GM12878 (cell line): Measurements from ENCODE around the gene NID1. TPM values are rescaled to one million over a fixed set of nuclear protein-coding genes. Genes with fewer than 3 reads are reported as not detected.

Experiments used
- ATAC-seq: fragments of 200-7000 bp; cut with Tn5 transposase; 3 replicates; pipeline ENCODE4 v1.9.1; 2020; ENCODE audit warnings: mild to moderate bottlenecking, moderate library complexity
- BruUV-seq: library from RNA; stranded (reverse); fragments of 400-500 nt; replicated peaks from 2 replicates; lab custom pipeline; 2021; lab: Mats Ljungman, UMichigan
- CTCF ChIA-PET: fragments of 300-600 bp; sonication (Branson Sonifier 250); formaldehyde crosslinking; extraction: SDS; loops from one replicate; lab custom pipeline; 2021; ENCODE audit warnings: inconsistent platforms; lab: Yijun Ruan, JAX
- POLR2A ChIA-PET: fragments of 350-600 bp; formaldehyde crosslinking; extraction: SDS; loops from one replicate; lab custom pipeline; 2021; ENCODE audit warnings: inconsistent platforms; lab: Charles Lee
- RAD21 ChIA-PET: fragments of 300-600 bp; sonication (Branson Sonifier 250); formaldehyde crosslinking; loops from one replicate; lab custom pipeline; 2023; ENCODE audit warnings: antibody characterized with exemption; ENCODE audit not compliant: unreplicated experiment; lab: Charles Lee
- SMC1A ChIA-PET: fragments of 300-600 bp; sonication (Branson Sonifier 250); formaldehyde crosslinking; loops from one replicate; lab custom pipeline; 2023; ENCODE audit not compliant: unreplicated experiment, uncharacterized antibody; lab: Charles Lee
- DNase-seq: peaks from one replicate; pipeline ENCODE4 v3.0.0-alpha.2; 2011; ENCODE audit warnings: low read depth, low spot score
- FAIRE-seq: peaks from 3 replicates; lab custom pipeline; 2011; peaks lifted over from hg19 to GRCh38; lab: Jason Lieb, UNC
- H2AFZ ChIP-seq: 2 replicates; pipeline ENCODE4 v1.6.0; 2011; ENCODE audit warnings: low read depth, low read length, control low read depth; ENCODE audit not compliant: control insufficient read depth
- H3K27ac ChIP-seq: 2 replicates; pipeline ENCODE4 v1.5.1; 2011; ENCODE audit warnings: control low read depth; ENCODE audit not compliant: control insufficient read depth, insufficient read depth
- H3K27me3 ChIP-seq, 2 experiments: replicated peaks in 1 of 2; 2 replicates each; pipeline versions ENCODE4 v1.6.0 to v1.6.1; 2011; ENCODE audit warnings: low read length in 1 of 2; ENCODE audit not compliant: control insufficient read depth in 2 of 2, insufficient read depth in 2 of 2
- H3K36me3 ChIP-seq, 2 experiments: 2 replicates each; pipeline ENCODE4 v1.5.1; 2011; ENCODE audit warnings: low read length in 1 of 2; ENCODE audit not compliant: control insufficient read depth in 2 of 2, insufficient read depth in 2 of 2
- H3K4me1 ChIP-seq: 2 replicates; pipeline ENCODE4 v1.6.1; 2011; ENCODE audit warnings: mild to moderate bottlenecking, low read length, moderate library complexity, mixed read lengths; ENCODE audit not compliant: control insufficient read depth, insufficient read depth
- H3K4me2 ChIP-seq: 2 replicates; pipeline ENCODE4 v1.6.0; 2011; ENCODE audit warnings: control low read depth; ENCODE audit not compliant: control insufficient read depth, insufficient read depth
- H3K4me3 ChIP-seq: fragments of 200-600 bp; sonication (generic); 2 replicates; pipeline ENCODE4 v1.5.1; 2016
- H3K79me2 ChIP-seq: 2 replicates; pipeline ENCODE4 v1.6.0; 2011; ENCODE audit warnings: low read length; ENCODE audit not compliant: control insufficient read depth, insufficient read depth
- H3K9ac ChIP-seq: 2 replicates; pipeline ENCODE4 v1.8.0; 2011; ENCODE audit warnings: low read length, control low read depth, mixed read lengths; ENCODE audit not compliant: control insufficient read depth, insufficient read depth
- H3K9me3 ChIP-seq: replicated peaks from 3 replicates; pipeline ENCODE4 v1.5.1; 2011; ENCODE audit warnings: mild to moderate bottlenecking, low read length; ENCODE audit not compliant: control insufficient read depth, insufficient read depth
- H4K20me1 ChIP-seq: 2 replicates; pipeline ENCODE4 v1.6.0; 2011; ENCODE audit not compliant: control insufficient read depth, insufficient read depth
- ATF3 ChIP-seq: IDR thresholded peaks from 2 replicates; pipeline ENCODE4 v1.6.1; 2011; ENCODE audit warnings: low read depth, mild to moderate bottlenecking, low read length, moderate library complexity, borderline replicate concordance; ENCODE audit errors: extremely low read depth
- BCLAF1 ChIP-seq: fragments of 450-650 bp; IDR thresholded peaks from 2 replicates; pipeline ENCODE4 v1.6.1; 2017; ENCODE audit warnings: antibody characterized with exemption, mild to moderate bottlenecking, moderate library complexity
- BHLHE40 ChIP-seq, 2 experiments: fragments of 450-650 bp in 1 of 2; IDR thresholded peaks; 2 replicates each; pipeline ENCODE4 v1.6.1; 2011 to 2017; ENCODE audit warnings: low read depth in 2 of 2, borderline replicate concordance in 1 of 2, improper control_type of control experiment in 1 of 2, low read length in 1 of 2, mild to moderate bottlenecking in 1 of 2
- CBX5 ChIP-seq: sonication (generic); IDR thresholded peaks from 2 replicates; pipeline ENCODE4 v1.6.1; 2016; ENCODE audit warnings: low read depth, moderate library complexity, mild to moderate bottlenecking, inconsistent platforms
- FOXM1 ChIP-seq: IDR thresholded peaks from 2 replicates; pipeline ENCODE4 v1.6.1; 2012; ENCODE audit warnings: low read depth, mild to moderate bottlenecking, inconsistent platforms, low read length, moderate library complexity
- GABPA ChIP-seq: IDR thresholded peaks from 2 replicates; pipeline ENCODE4 v1.6.1; 2014; ENCODE audit warnings: antibody characterized with exemption, low read depth, mild to moderate bottlenecking, inconsistent platforms
- GATAD2B ChIP-seq: fragments of 450-650 bp; conservative IDR thresholded peaks from 2 replicates; pipeline ENCODE4 v1.6.1; 2017; ENCODE audit warnings: low read depth, mild to moderate bottlenecking, moderate library complexity
- HDAC6 ChIP-seq: fragments of 200-600 bp; sonication (generic); IDR thresholded peaks from one replicate; pipeline ENCODE4 v1.8.0; 2017; ENCODE audit warnings: antibody characterized with exemption; ENCODE audit not compliant: unreplicated experiment
- KAT2A ChIP-seq: conservative IDR thresholded peaks from 2 replicates; pipeline ENCODE4 v1.6.1; 2011; ENCODE audit warnings: low read depth, low read length; ENCODE audit not compliant: control insufficient read depth
- POLR2AphosphoS2 ChIP-seq: IDR thresholded peaks from 2 replicates; pipeline ENCODE4 v1.6.1; 2011; ENCODE audit warnings: low read depth, mild to moderate bottlenecking, low read length, improper control_type of control experiment, moderate library complexity
- RUNX3 ChIP-seq: IDR thresholded peaks from 2 replicates; pipeline ENCODE4 v1.6.1; 2012; ENCODE audit warnings: low read length, inconsistent platforms
- SPI1 ChIP-seq: IDR thresholded peaks from 2 replicates; pipeline ENCODE4 v1.6.1; 2011; ENCODE audit warnings: low read depth, mild to moderate bottlenecking, low read length, moderate library complexity, borderline replicate concordance; ENCODE audit not compliant: insufficient read depth
- TCF3 ChIP-seq: IDR thresholded peaks from 2 replicates; pipeline ENCODE4 v1.6.1; 2012; ENCODE audit warnings: low read depth, mild to moderate bottlenecking, low read length, borderline replicate concordance; ENCODE audit not compliant: insufficient read depth
- ZNF217 ChIP-seq: fragments of 450-650 bp; IDR thresholded peaks from 2 replicates; pipeline ENCODE4 v1.6.1; 2017; ENCODE audit warnings: antibody characterized with exemption, mild to moderate bottlenecking
- ZNF687 ChIP-seq: fragments of 450-650 bp; IDR thresholded peaks from 2 replicates; pipeline ENCODE4 v1.6.1; 2017; ENCODE audit warnings: mild to moderate bottlenecking, moderate library complexity
- WGBS: methylation state at CpG from one replicate; pipeline ENCODE4 v1.1.6; 2016; ENCODE audit warnings: low lambda C conversion rate; ENCODE audit not compliant: insufficient replicate concordance, insufficient coverage; ENCODE audit errors: missing lambda C conversion rate; 5-methylcytosine and 5-hydroxymethylcytosine counted together
- in situ Hi-C: fragments of 300-500 bp; cut with MboI; formaldehyde crosslinking; loops from 9 replicates; pipeline ENCODE4 v1.14.3; 2018; ENCODE audit warnings: mixed read lengths
- intact Hi-C: fragments of 100-400 bp; cut with micrococcal nuclease; formaldehyde crosslinking; loops from one replicate; pipeline ENCODE4 v1.14.2; 2022; ENCODE audit not compliant: unreplicated experiment
- polyA plus RNA-seq, 11 experiments: library from polyadenylated mRNA; depleted of rRNA in 4 of 11; unstranded in 6 of 11; stranded (reverse) in 5 of 11; fragments of >200 nt; fragmentation: Nextera tagmentation in 4 of 11; fragmentation: Illumina TruSeq in 1 of 11; extraction: Ambion mirVana in 4 of 11; extraction: Trizol in 1 of 11; gene quantifications; 1 replicate in 1 of 11; 2 replicates in 10 of 11; pipeline versions ENCODE4 v1.2.1 to v1.2.3, GENCODE V29; 2011 to 2016; ENCODE audit warnings: inconsistent platforms in 2 of 11, missing spikeins in 2 of 11, low read depth in 1 of 11
- total RNA-seq, 4 experiments: library from RNA; depleted of rRNA in 3 of 4; stranded (reverse); fragments of >200 nt in 3 of 4; fragmentation: Illumina TruSeq in 1 of 4; extraction: Trizol in 1 of 4; gene quantifications; 2 replicates each; pipeline versions ENCODE4 v1.2.1 to v1.2.3, GENCODE V29; 2013 to 2021

NID1 gene
- total and polyA plus RNA-seq, 10 of the 15 experiments (the other 5 are each of a cell fraction or from before 2014, with no cell fraction given): 4.2 to 25.7 (median 11.3) TPM

GRCh38 chr1:235960809-235961208 lies 104.1 kb downstream of the NID1 start (continued):
- no peak for TF ChIP-seq BHLHE40 (IDR thresholded peaks at IDR 0.05; ENCODE audit: borderline replicate concordance in 1 of 2, low read depth in 2 of 2, low read length in 1 of 2)
- TF ChIP-seq, all 136 proteins: peak for 0

GRCh38 chr1:235958021-235958420 lies 106.9 kb downstream of the NID1 start:
- no TSS peak for BruUV-seq
- in situ Hi-C loops: no loop called here
- RAD21 ChIA-PET: interaction anchor here (0.6 to 5.7 kb wide), 6 partner anchors 11 to 297 kb away, joined by 3 to 34 read pairs (median 3); no protein-coding TSS in a partner anchor
- TF ChIP-seq CBX5 (no peak), ATF3 (no peak), POLR2AphosphoS2 (no peak), ZNF217 (no peak), GABPA (no peak), TCF3 (no peak), BCLAF1 (no peak), GATAD2B (no peak), FOXM1 (no peak), RUNX3 (no peak), SPI1 (no peak), KAT2A (no peak), ZNF687 (no peak), HDAC6 (no peak)

More at GRCh38 chr1:235958021-235958420, 106.9 kb downstream of the NID1 start:
- Histone ChIP-seq H3K27ac (no peak overlapping the region), H3K9ac (no peak overlapping the region), H3K27me3 (no peaks in the 10 kb centered on the region), H3K4me2 (no peak overlapping the region), H3K36me3 (no peaks in the 10 kb centered on the region), H2AFZ (no peak overlapping the region), H3K4me3 (no peak overlapping the region), H3K79me2 (no peaks in the 10 kb centered on the region), H4K20me1 (no peaks in the 10 kb centered on the region), H3K9me3 (no peaks in the 10 kb centered on the region; the same call in 2 of the 3 replicates), H3K4me1 (peaks cover 22% of the 10 kb centered on the region)
- 96% methylated on average over 12 of the region's 12 CpGs for WGBS
- CTCF ChIA-PET: interaction anchor here (0.5 to 11.3 kb wide), 5 partner anchors 10 to 1732 kb away, joined by 3 to 106 read pairs (median 3); partner anchors contain the start of gene LYST
- no peak for FAIRE-seq
- no peak for DNase-seq
- POLR2A ChIA-PET: interaction anchor here (2.1 kb wide), 1 partner anchor 13 kb away, joined by 5 read pairs; no protein-coding TSS in a partner anchor
- SMC1A ChIA-PET: interaction anchor here (0.6 to 13.9 kb wide), 8 partner anchors 10 to 430 kb away, joined by 3 to 131 read pairs (median 4); partner anchors contain the start of gene LYST
- intact Hi-C loops: no loop called here
- no peak for ATAC-seq
